Neural cell (in vitro differentiated cells): ENCODE data around the gene GRIPAP1. TPM values are rescaled to one million over a fixed set of nuclear protein-coding genes. Genes with fewer than 3 reads are reported as not detected.

Source experiments
- H2AFZ ChIP-seq: fragments of 200-600, 300-800 bp; sonication (generic), shearing (Covaris generic); 2 replicates; pipeline ENCODE4 v1.6.0; 2014; ENCODE audit warnings: low read depth, mild to moderate bottlenecking, antibody characterized with exemption, low read length, moderate library complexity
- H3F3A ChIP-seq: fragments of 200-600 bp; shearing (Covaris generic); 2 replicates; pipeline ENCODE4 v1.6.1; 2016; ENCODE audit warnings: mild to moderate bottlenecking, moderate library complexity, mixed read lengths, antibody characterized with exemption, low read length; ENCODE audit not compliant: insufficient read depth, poor library complexity, severe bottlenecking
- H3K27ac ChIP-seq: fragments of 200-600, 300-800 bp; sonication (generic), shearing (Covaris generic); 2 replicates; pipeline ENCODE4 v1.5.1; 2014; ENCODE audit warnings: mild to moderate bottlenecking, low read length, moderate library complexity
- H3K27me3 ChIP-seq: fragments of 300-800, 200-600 bp; sonication (generic), shearing (Covaris generic); 2 replicates; pipeline ENCODE4 v1.6.0; 2014; ENCODE audit warnings: mild to moderate bottlenecking, low read depth, low read length, moderate library complexity; ENCODE audit not compliant: insufficient read depth
- H3K36me3 ChIP-seq: fragments of 300-800, 200-600 bp; sonication (generic), shearing (Covaris generic); 2 replicates; pipeline ENCODE4 v1.5.1; 2014; ENCODE audit warnings: mild to moderate bottlenecking, antibody characterized with exemption, low read length, moderate library complexity; ENCODE audit not compliant: insufficient read depth
- H3K4me2 ChIP-seq: fragments of 300-800, 200-600 bp; sonication (generic), shearing (Covaris generic); 2 replicates; pipeline ENCODE4 v1.6.0; 2014; ENCODE audit warnings: mild to moderate bottlenecking, low read length
- H3K4me3 ChIP-seq: fragments of 300-800, 200-600 bp; sonication (generic), shearing (Covaris generic); 2 replicates; pipeline ENCODE4 v1.5.1; 2014; ENCODE audit warnings: mild to moderate bottlenecking, low read length, moderate library complexity
- H3K79me2 ChIP-seq: fragments of 200-600 bp; shearing (Covaris generic); replicated peaks from 2 replicates; pipeline ENCODE4 v1.6.0; 2014; ENCODE audit warnings: mild to moderate bottlenecking, low read length, moderate library complexity; ENCODE audit not compliant: insufficient read depth
- H3K9ac ChIP-seq: fragments of 300-800, 200-600 bp; sonication (generic), shearing (Covaris generic); 2 replicates; pipeline ENCODE4 v1.6.1; 2016; ENCODE audit warnings: mild to moderate bottlenecking, low read length, mixed read lengths
- H3K9me2 ChIP-seq: fragments of 200-600 bp; shearing (Covaris generic); 2 replicates; pipeline ENCODE4 v1.6.1; 2016; ENCODE audit warnings: mild to moderate bottlenecking, low read length, mixed read lengths; ENCODE audit not compliant: insufficient read depth
- H3K9me3 ChIP-seq: fragments of 200-600, 300-800 bp; sonication (generic), shearing (Covaris generic); 2 replicates; pipeline ENCODE4 v1.6.1; 2016; ENCODE audit warnings: mild to moderate bottlenecking, mixed run types, low read length, moderate library complexity, mixed read lengths
- H4K20me1 ChIP-seq: fragments of 200-600 bp; shearing (Covaris generic); 2 replicates; pipeline ENCODE4 v1.6.1; 2016; ENCODE audit warnings: mild to moderate bottlenecking, mixed run types; ENCODE audit not compliant: insufficient read depth
- EP300 ChIP-seq: fragments of 450-650 bp; conservative IDR thresholded peaks from 2 replicates; pipeline ENCODE4 v1.6.1; 2014; ENCODE audit warnings: antibody characterized with exemption, mild to moderate bottlenecking, moderate library complexity; ENCODE audit not compliant: poor library complexity, severe bottlenecking
- EZH2 ChIP-seq: fragments of 200-600, 300-800 bp; shearing (Covaris generic), sonication (generic); IDR thresholded peaks from 2 replicates; pipeline ENCODE4 v1.6.1; 2014; ENCODE audit warnings: antibody characterized with exemption, low read length, borderline replicate concordance, mild to moderate bottlenecking; ENCODE audit not compliant: insufficient read depth, poor library complexity, severe bottlenecking
- MXI1 ChIP-seq: fragments of 450-650 bp; conservative IDR thresholded peaks from 2 replicates; pipeline ENCODE4 v1.6.1; 2014; ENCODE audit warnings: antibody characterized with exemption, mild to moderate bottlenecking; ENCODE audit not compliant: poor library complexity, severe bottlenecking
- POLR2AphosphoS5 ChIP-seq: IDR thresholded peaks from 2 replicates; pipeline ENCODE4 v1.6.1; 2012
- RAD21 ChIP-seq: fragments of 450-650 bp; conservative IDR thresholded peaks from 2 replicates; pipeline ENCODE4 v1.6.1; 2014; ENCODE audit warnings: antibody characterized with exemption, mild to moderate bottlenecking, moderate library complexity
- SMC3 ChIP-seq: fragments of 450-650 bp; conservative IDR thresholded peaks from 2 replicates; pipeline ENCODE4 v1.6.1; 2014; ENCODE audit warnings: antibody characterized with exemption, mild to moderate bottlenecking, moderate library complexity; ENCODE audit not compliant: poor library complexity
- TAF1 ChIP-seq: IDR thresholded peaks from 2 replicates; pipeline ENCODE4 v1.6.1; 2012; ENCODE audit warnings: low read depth
- polyA plus RNA-seq: library from polyadenylated mRNA; depleted of rRNA; stranded (reverse); fragments of >200 nt; gene quantifications from 2 replicates; pipeline ENCODE4 v1.2.3, GENCODE V29; 2014
- TF ChIP-seq, protein P1 (sequence below): IDR thresholded peaks from 2 replicates; pipeline ENCODE4 v1.6.1; 2012; ENCODE audit warnings: borderline replicate concordance
- TF ChIP-seq, protein P2 (sequence below): fragments of 450-650 bp; IDR thresholded peaks from 2 replicates; pipeline ENCODE4 v1.5.1; 2014; ENCODE audit warnings: antibody characterized with exemption, mild to moderate bottlenecking, moderate library complexity; ENCODE audit not compliant: poor library complexity, severe bottlenecking

Gene GRIPAP1
- polyA plus RNA-seq, 1 donor from 2014 or later: 134 TPM

DNA sequence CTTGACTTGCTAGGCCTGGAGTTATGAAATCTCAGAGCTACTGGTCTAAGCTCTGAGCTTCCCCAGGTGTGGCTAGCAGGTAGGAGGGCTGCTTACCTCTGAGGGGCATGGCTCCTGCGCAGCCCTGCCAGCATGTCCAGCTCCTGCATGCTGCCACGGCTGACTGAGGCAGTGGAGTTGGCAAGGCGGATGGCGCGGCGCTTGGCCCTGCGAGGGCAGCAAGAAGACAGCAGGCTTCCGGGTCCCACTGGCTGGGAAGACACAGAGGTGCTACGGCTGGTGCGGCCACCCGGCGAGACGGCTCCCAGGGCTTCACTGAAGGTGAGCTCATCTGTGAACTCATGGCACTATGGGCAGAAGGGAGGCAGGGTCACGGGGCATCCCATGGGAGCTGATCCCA lies 36.1 kb downstream of the GRIPAP1 start:
- H3K9ac ChIP-seq: no peak overlapping the region
- no peaks in the 10 kb centered on the region for H3K79me2 ChIP-seq
- H3F3A ChIP-seq: no peaks in the 10 kb centered on the region
- H3K9me2 ChIP-seq: no peaks in the 10 kb centered on the region
- no peak overlapping the region for H3K27ac ChIP-seq
- H4K20me1 ChIP-seq: no peaks in the 10 kb centered on the region
- TF ChIP-seq, protein P1, sequence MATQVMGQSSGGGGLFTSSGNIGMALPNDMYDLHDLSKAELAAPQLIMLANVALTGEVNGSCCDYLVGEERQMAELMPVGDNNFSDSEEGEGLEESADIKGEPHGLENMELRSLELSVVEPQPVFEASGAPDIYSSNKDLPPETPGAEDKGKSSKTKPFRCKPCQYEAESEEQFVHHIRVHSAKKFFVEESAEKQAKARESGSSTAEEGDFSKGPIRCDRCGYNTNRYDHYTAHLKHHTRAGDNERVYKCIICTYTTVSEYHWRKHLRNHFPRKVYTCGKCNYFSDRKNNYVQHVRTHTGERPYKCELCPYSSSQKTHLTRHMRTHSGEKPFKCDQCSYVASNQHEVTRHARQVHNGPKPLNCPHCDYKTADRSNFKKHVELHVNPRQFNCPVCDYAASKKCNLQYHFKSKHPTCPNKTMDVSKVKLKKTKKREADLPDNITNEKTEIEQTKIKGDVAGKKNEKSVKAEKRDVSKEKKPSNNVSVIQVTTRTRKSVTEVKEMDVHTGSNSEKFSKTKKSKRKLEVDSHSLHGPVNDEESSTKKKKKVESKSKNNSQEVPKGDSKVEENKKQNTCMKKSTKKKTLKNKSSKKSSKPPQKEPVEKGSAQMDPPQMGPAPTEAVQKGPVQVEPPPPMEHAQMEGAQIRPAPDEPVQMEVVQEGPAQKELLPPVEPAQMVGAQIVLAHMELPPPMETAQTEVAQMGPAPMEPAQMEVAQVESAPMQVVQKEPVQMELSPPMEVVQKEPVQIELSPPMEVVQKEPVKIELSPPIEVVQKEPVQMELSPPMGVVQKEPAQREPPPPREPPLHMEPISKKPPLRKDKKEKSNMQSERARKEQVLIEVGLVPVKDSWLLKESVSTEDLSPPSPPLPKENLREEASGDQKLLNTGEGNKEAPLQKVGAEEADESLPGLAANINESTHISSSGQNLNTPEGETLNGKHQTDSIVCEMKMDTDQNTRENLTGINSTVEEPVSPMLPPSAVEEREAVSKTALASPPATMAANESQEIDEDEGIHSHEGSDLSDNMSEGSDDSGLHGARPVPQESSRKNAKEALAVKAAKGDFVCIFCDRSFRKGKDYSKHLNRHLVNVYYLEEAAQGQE: no peak
- TF ChIP-seq EZH2 (no peak), POLR2AphosphoS5 (no peak), EP300 (no peak), RAD21 (no peak), SMC3 (no peak), TAF1 (no peak), MXI1 (no peak)
- TF ChIP-seq, protein P2, sequence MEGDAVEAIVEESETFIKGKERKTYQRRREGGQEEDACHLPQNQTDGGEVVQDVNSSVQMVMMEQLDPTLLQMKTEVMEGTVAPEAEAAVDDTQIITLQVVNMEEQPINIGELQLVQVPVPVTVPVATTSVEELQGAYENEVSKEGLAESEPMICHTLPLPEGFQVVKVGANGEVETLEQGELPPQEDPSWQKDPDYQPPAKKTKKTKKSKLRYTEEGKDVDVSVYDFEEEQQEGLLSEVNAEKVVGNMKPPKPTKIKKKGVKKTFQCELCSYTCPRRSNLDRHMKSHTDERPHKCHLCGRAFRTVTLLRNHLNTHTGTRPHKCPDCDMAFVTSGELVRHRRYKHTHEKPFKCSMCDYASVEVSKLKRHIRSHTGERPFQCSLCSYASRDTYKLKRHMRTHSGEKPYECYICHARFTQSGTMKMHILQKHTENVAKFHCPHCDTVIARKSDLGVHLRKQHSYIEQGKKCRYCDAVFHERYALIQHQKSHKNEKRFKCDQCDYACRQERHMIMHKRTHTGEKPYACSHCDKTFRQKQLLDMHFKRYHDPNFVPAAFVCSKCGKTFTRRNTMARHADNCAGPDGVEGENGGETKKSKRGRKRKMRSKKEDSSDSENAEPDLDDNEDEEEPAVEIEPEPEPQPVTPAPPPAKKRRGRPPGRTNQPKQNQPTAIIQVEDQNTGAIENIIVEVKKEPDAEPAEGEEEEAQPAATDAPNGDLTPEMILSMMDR: no peak
- H3K27me3 ChIP-seq: no peaks in the 10 kb centered on the region
- no peak overlapping the region for H2AFZ ChIP-seq
- no peaks in the 10 kb centered on the region for H3K9me3 ChIP-seq
- H3K4me3 ChIP-seq: no peak overlapping the region
- no peaks in the 10 kb centered on the region for H3K36me3 ChIP-seq
- no peak overlapping the region for H3K4me2 ChIP-seq

DNA sequence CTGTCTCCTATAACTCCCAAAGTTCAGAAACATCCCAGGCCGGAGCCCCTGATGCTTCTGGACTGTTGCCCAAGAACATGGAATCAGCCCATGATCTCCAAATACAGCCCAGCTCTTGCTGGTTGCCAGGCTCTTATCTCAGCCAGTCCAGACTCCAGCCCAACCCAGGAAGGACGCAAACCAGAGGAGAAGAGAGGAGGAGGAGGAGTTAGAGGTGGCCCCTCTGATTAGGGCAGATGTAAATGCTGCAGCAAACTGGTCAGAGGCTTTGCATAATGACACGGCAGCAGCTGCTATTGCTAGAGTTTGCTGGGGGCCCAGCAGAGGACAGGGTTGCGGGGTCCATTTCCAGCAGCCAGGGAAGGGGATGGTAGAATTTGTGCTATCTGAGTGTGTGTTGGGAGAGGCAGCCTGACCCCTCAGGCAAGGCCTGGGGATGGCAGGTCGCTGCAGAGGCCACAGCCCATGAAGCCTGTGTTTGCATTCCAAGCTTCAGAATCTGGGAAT lies 40.4 kb downstream of the GRIPAP1 start:
- no peak overlapping the region for H3K4me3 ChIP-seq
- no peaks in the 10 kb centered on the region for H4K20me1 ChIP-seq
- no peaks in the 10 kb centered on the region for H3F3A ChIP-seq
- H2AFZ ChIP-seq: no peak overlapping the region
- H3K9me2 ChIP-seq: no peaks in the 10 kb centered on the region
- H3K79me2 ChIP-seq: peaks cover 3% of the 10 kb centered on the region
- H3K27me3 ChIP-seq: no peaks in the 10 kb centered on the region
- H3K36me3 ChIP-seq: no peaks in the 10 kb centered on the region
- no peak overlapping the region for H3K9ac ChIP-seq
- H3K4me2 ChIP-seq: no peak overlapping the region
- no peak overlapping the region for H3K27ac ChIP-seq
- no peaks in the 10 kb centered on the region for H3K9me3 ChIP-seq
- TF ChIP-seq RAD21: no peak
- TF ChIP-seq EP300: no peak
- no peak for TF ChIP-seq EZH2
- no peak for TF ChIP-seq MXI1
- TF ChIP-seq TAF1: no peak
- TF ChIP-seq, protein P2: no peak
- TF ChIP-seq, protein P1: no peak
- no peak for TF ChIP-seq SMC3
- no peak for TF ChIP-seq POLR2AphosphoS5
